Natural killer cell (primary cell): ENCODE results near the gene PFKFB3. TPM values are rescaled to one million over a fixed set of nuclear protein-coding genes. Genes with fewer than 3 reads are reported as not detected.

ENCODE experiments used
- ATAC-seq, 3 donors: fragments of 150-1000 bp in 2 of 3; fragments of 200-7000 bp in 1 of 3; cut with Tn5 transposase; 1 replicate in 1 of 3; 2 replicates in 2 of 3; pipeline ENCODE4 v1.10.0; 2021; ENCODE audit warnings: mild to moderate bottlenecking in 2 of 3, moderate library complexity in 2 of 3
- DNase-seq, 2 donors: peaks; one replicate each; pipeline versions ENCODE4 v3.0.0 to v3.0.0-alpha.2; 2013 to 2021; ENCODE audit warnings: mixed read lengths in 1 of 2
- H3K27ac ChIP-seq: one replicate; pipeline ENCODE4 v1.5.1; 2013; ENCODE audit warnings: mild to moderate bottlenecking, low read length
- H3K27me3 ChIP-seq: one replicate; pipeline ENCODE4 v1.6.1; 2013; ENCODE audit warnings: low read length; ENCODE audit not compliant: control insufficient read depth, insufficient read depth
- H3K36me3 ChIP-seq: one replicate; pipeline ENCODE4 v1.6.1; 2013; ENCODE audit warnings: low read length; ENCODE audit not compliant: control insufficient read depth, insufficient read depth
- H3K4me1 ChIP-seq: one replicate; pipeline ENCODE4 v1.6.1; 2013; ENCODE audit warnings: low read length; ENCODE audit not compliant: control insufficient read depth, insufficient read depth
- H3K4me3 ChIP-seq: one replicate; pipeline ENCODE4 v1.5.1; 2013; ENCODE audit warnings: low read length
- H3K9me3 ChIP-seq: one replicate; pipeline ENCODE4 v1.6.1; 2013; ENCODE audit warnings: low read length; ENCODE audit not compliant: control insufficient read depth, insufficient read depth
- H3K27ac Mint-ChIP-seq, 2 donors: one replicate each; pipeline ENCODE4 v1.8.0; 2022; ENCODE audit warnings: mild to moderate bottlenecking in 2 of 2, mixed read lengths in 2 of 2, moderate library complexity in 1 of 2
- H3K27me3 Mint-ChIP-seq, 2 donors: one replicate each; pipeline ENCODE4 v1.8.0; 2022; ENCODE audit warnings: low read depth in 2 of 2, mixed read lengths in 2 of 2
- H3K36me3 Mint-ChIP-seq: one replicate; pipeline ENCODE4 v1.8.0; 2022; ENCODE audit warnings: mixed read lengths
- H3K4me1 Mint-ChIP-seq, 2 donors: one replicate each; pipeline ENCODE4 v1.8.0; 2022; ENCODE audit warnings: mixed read lengths in 2 of 2
- H3K4me3 Mint-ChIP-seq: one replicate; pipeline ENCODE4 v1.8.0; 2022; ENCODE audit warnings: mild to moderate bottlenecking, moderate library complexity, mixed read lengths
- H3K9me3 Mint-ChIP-seq, 2 donors: one replicate each; pipeline ENCODE4 v1.8.0; 2022; ENCODE audit warnings: mixed read lengths in 2 of 2
- CTCF ChIP-seq: fragments of 200-600 bp; IDR thresholded peaks from one replicate; pipeline ENCODE4 v1.8.0; 2022; ENCODE audit warnings: antibody characterized with exemption
- whole genome bisulfite sequencing: methylation state at CpG from one replicate; pipeline ENCODE4 v1.1.7; 2013; ENCODE audit warnings: missing lambda C conversion rate; ENCODE audit not compliant: insufficient coverage; 5-methylcytosine and 5-hydroxymethylcytosine counted together
- intact Hi-C: fragments of 100-400 bp; cut with micrococcal nuclease; formaldehyde crosslinking; loops from one replicate; pipeline ENCODE4 v1.14.2; 2022
- total RNA-seq, 4 donors: library from RNA; stranded (reverse); fragments of 120-200 nt in 1 of 4; gene quantifications; one replicate each; pipeline versions ENCODE4 v1.2.3 to v1.2.4, GENCODE V29; 2013 to 2022

Gene PFKFB3
- total RNA-seq, 3 donors from 2014 or later (not counting 1 experiment from before 2014, with no cell fraction given) = 33.4 to 59.7 (median 39.0) TPM

DNA sequence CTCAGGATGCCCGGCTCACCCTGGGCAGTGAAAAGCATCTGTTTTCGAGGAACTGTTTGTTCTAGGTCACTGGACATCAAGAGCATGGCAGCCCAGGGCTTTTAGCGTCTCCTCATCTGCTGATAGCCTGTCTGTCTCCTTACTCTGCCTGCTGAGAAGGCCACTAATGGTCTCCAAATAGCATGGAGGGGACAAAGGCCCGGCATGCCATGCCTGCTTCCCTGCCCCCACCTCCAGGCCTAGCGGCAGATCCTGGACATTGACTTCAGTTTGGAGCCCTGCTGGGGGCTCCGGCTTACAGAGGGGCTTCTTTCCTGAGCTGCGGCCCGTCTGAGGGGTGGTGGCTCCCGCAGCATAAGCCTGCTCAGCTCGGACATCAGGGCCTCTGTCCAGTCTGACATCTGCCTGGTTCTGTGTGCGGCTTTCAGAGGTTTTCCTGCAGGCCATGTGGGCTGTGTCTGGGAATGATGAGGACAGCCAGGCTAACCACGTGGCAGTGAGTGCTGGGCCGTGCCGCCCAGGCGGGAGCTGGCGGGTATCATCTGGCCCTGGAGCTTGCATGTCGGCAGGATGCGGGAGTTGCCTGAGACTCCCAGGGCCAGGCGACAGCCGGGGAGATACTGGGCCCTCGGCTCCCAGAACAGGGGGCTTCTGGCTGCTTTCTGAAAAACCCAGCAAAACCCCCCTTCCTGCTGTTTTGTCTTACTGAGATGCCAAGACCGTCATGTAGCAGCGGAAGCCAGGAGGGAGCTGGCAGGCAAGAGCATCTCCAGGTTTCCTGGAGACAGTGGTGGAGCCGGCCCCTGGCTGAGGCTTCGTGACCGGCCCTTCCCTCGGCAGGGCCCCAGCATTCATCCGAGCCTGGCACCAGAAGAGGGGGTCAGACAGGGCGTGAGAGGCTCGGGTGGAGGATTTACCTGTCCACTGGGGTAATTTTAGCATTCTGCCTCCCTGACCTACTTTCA lies 9.2 kb downstream of the PFKFB3 start:
- Histone ChIP-seq H3K27me3 (no peaks in the 10 kb centered on the region), H3K4me3 (no peak overlapping the region), H3K27ac (no peak overlapping the region), H3K4me1 (no peaks in the 10 kb centered on the region), H3K9me3 (no peaks in the 10 kb centered on the region), H3K36me3 (peaks cover 17% of the 10 kb centered on the region)
- no peak for TF ChIP-seq CTCF
- Mint-ChIP-seq H3K36me3 (no peaks in the 10 kb centered on the region), H3K27ac (no peak overlapping the region), H3K27me3 (no peaks in the 10 kb centered on the region), H3K9me3 (no peaks in the 10 kb centered on the region), H3K4me1 (no peaks in the 10 kb centered on the region), H3K4me3 (no peak overlapping the region)
- DNase-seq (no peak), ATAC-seq (no peak)
- intact Hi-C loops = no loop called here
- WGBS = 92% methylated on average over 30 of the region's 30 CpGs

GRCh38 chr10:6212806-6213205 lies 10.1 kb downstream of the PFKFB3 start:
- ATAC-seq = no peak
- Mint-ChIP-seq H3K27me3 (no peaks in the 10 kb centered on the region), H3K36me3 (no peaks in the 10 kb centered on the region), H3K27ac (no peak overlapping the region), H3K4me3 (no peak overlapping the region), H3K9me3 (no peaks in the 10 kb centered on the region), H3K4me1 (no peaks in the 10 kb centered on the region)
- H3K4me3 ChIP-seq = no peak overlapping the region
- intact Hi-C loops = no loop called here
- 100% methylated on average over 3 of the region's 3 CpGs for WGBS
- H3K36me3 ChIP-seq = peaks cover 24% of the 10 kb centered on the region
- DNase-seq = no peak
- H3K9me3 ChIP-seq = no peaks in the 10 kb centered on the region
- TF ChIP-seq CTCF = no peak
- H3K4me1 ChIP-seq = no peaks in the 10 kb centered on the region
- H3K27me3 ChIP-seq = no peaks in the 10 kb centered on the region
- no peak overlapping the region for H3K27ac ChIP-seq

GRCh38 chr10:6213257-6213905 lies 10.6 kb downstream of the PFKFB3 start:
- H3K36me3 ChIP-seq = peaks cover 24% of the 10 kb centered on the region

More at GRCh38 chr10:6213257-6213905, 10.6 kb downstream of the PFKFB3 start:
- Histone ChIP-seq H3K27ac (no peak overlapping the region), H3K27me3 (no peaks in the 10 kb centered on the region), H3K4me3 (no peak overlapping the region), H3K4me1 (no peaks in the 10 kb centered on the region), H3K9me3 (no peaks in the 10 kb centered on the region)
- 95% methylated on average over 15 of the region's 17 CpGs for WGBS
- Mint-ChIP-seq H3K36me3 (no peaks in the 10 kb centered on the region), H3K4me3 (no peak overlapping the region), H3K9me3 (no peaks in the 10 kb centered on the region), H3K4me1 (no peaks in the 10 kb centered on the region), H3K27ac (peak overlapping the region in 1 of 2 donors; percentile 29), H3K27me3 (no peaks in the 10 kb centered on the region)
- intact Hi-C loops = no loop called here
- TF ChIP-seq CTCF = no peak
- ATAC-seq (no peak), DNase-seq (no peak)
